Measurements from ENCODE around the gene MFSD12.

MFSD12 gene

GRCh38 chr19:3506384-3507340 is 50.7 kb downstream of the MFSD12 start:
- Mint-ChIP-seq H3K36me3 (ENCODE audit: low read depth) (peaks cover 12% of the 10 kb centered on the region), H3K9me3 (no peaks in the 10 kb centered on the region), H3K4me3 (peak overlapping the region; percentile 88), H3K27me3 (no peaks in the 10 kb centered on the region), H3K4me1 (ENCODE audit: low read depth) (peaks cover 48% of the 10 kb centered on the region), H3K27ac (peak overlapping the region; percentile 82)

GRCh38 chr19:3505598-3506383 is 51.6 kb downstream of the MFSD12 start, which contains the start of gene FZR1:
Gene FZR1 (plus strand): TSS chr19:3506311. CDS start chr19:3522990, 16,679 bp downstream.
- Mint-ChIP-seq H3K27me3 (no peaks in the 10 kb centered on the region), H3K36me3 (ENCODE audit: low read depth) (peaks cover 12% of the 10 kb centered on the region), H3K9me3 (no peaks in the 10 kb centered on the region), H3K4me3 (peak within 1 kb of the TSS; percentile 94), H3K27ac (peak within 1 kb of the TSS; percentile 95), H3K4me1 (ENCODE audit: low read depth) (peaks cover 53% of the 10 kb centered on the region)

- Mint-ChIP-seq H3K27ac (no peak overlapping the region), H3K4me3 (peak overlapping the region; percentile 94), H3K4me1 (ENCODE audit: low read depth) (peaks cover 53% of the 10 kb centered on the region), H3K27me3 (no peaks in the 10 kb centered on the region), H3K9me3 (no peaks in the 10 kb centered on the region), H3K36me3 (ENCODE audit: low read depth) (peaks cover 11% of the 10 kb centered on the region)
These were observed 52.7 kb downstream of the MFSD12 start for GRCh38 chr19:3504735-3505134.

GRCh38 chr19:3503036-3503572 is 54.3 kb downstream of the MFSD12 start:
- H3K27ac Mint-ChIP-seq = no peak overlapping the region
- no peaks in the 10 kb centered on the region for H3K9me3 Mint-ChIP-seq
- no peaks in the 10 kb centered on the region for H3K27me3 Mint-ChIP-seq
- peaks cover 3% of the 10 kb centered on the region for H3K36me3 Mint-ChIP-seq (ENCODE audit: low read depth)
- no peak overlapping the region for H3K4me3 Mint-ChIP-seq
- peaks cover 44% of the 10 kb centered on the region for H3K4me1 Mint-ChIP-seq (ENCODE audit: low read depth)

- Mint-ChIP-seq H3K36me3 (ENCODE audit: low read depth) (peaks cover 13% of the 10 kb centered on the region), H3K27ac (no peak overlapping the region), H3K4me1 (ENCODE audit: low read depth) (peaks cover 37% of the 10 kb centered on the region), H3K9me3 (no peaks in the 10 kb centered on the region), H3K27me3 (no peaks in the 10 kb centered on the region), H3K4me3 (no peak overlapping the region)
These were observed 55.6 kb downstream of the MFSD12 start for GRCh38 chr19:3501780-3502179.

- Mint-ChIP-seq H3K4me1 (ENCODE audit: low read depth) (peaks cover 33% of the 10 kb centered on the region), H3K4me3 (peak within 1 kb of the TSS; percentile 92), H3K27ac (peak within 1 kb of the TSS; percentile 98), H3K36me3 (ENCODE audit: low read depth) (peaks cover 18% of the 10 kb centered on the region), H3K27me3 (no peaks in the 10 kb centered on the region), H3K9me3 (no peaks in the 10 kb centered on the region)
These were observed 56.8 kb downstream of the MFSD12 start, which contains the start of gene DOHH for GRCh38 chr19:3500429-3501101. Gene DOHH (minus strand): TSS chr19:3500674. CDS start chr19:3496814, 3,860 bp downstream.

- no peaks in the 10 kb centered on the region for H3K27me3 Mint-ChIP-seq
- H3K9me3 Mint-ChIP-seq = no peaks in the 10 kb centered on the region
- peaks cover 34% of the 10 kb centered on the region for H3K4me1 Mint-ChIP-seq (ENCODE audit: low read depth)
- H3K27ac Mint-ChIP-seq = peak overlapping the region; percentile 98
- H3K36me3 Mint-ChIP-seq (ENCODE audit: low read depth) = peaks cover 22% of the 10 kb centered on the region
- H3K4me3 Mint-ChIP-seq = peak overlapping the region; percentile 92
These were observed 57.5 kb downstream of the MFSD12 start for GRCh38 chr19:3499738-3500428.

- H3K4me3 Mint-ChIP-seq = no peak overlapping the region
- H3K27me3 Mint-ChIP-seq = no peaks in the 10 kb centered on the region
- H3K27ac Mint-ChIP-seq = no peak overlapping the region
- H3K9me3 Mint-ChIP-seq = no peaks in the 10 kb centered on the region
- H3K4me1 Mint-ChIP-seq (ENCODE audit: low read depth) = peaks cover 40% of the 10 kb centered on the region
- peaks cover 26% of the 10 kb centered on the region for H3K36me3 Mint-ChIP-seq (ENCODE audit: low read depth)
These were observed 59.4 kb downstream of the MFSD12 start for GRCh38 chr19:3497757-3498520.

GRCh38 chr19:3496392-3497273 is 60.8 kb downstream of the MFSD12 start:
- H3K27ac Mint-ChIP-seq = no peak overlapping the region
- peaks cover 40% of the 10 kb centered on the region for H3K4me1 Mint-ChIP-seq (ENCODE audit: low read depth)
- H3K4me3 Mint-ChIP-seq = no peak overlapping the region
- H3K36me3 Mint-ChIP-seq (ENCODE audit: low read depth) = peaks cover 26% of the 10 kb centered on the region
- H3K9me3 Mint-ChIP-seq = no peaks in the 10 kb centered on the region
- H3K27me3 Mint-ChIP-seq = no peaks in the 10 kb centered on the region

GRCh38 chr19:3494559-3494958 is 62.8 kb downstream of the MFSD12 start:
- peaks cover 23% of the 10 kb centered on the region for H3K36me3 Mint-ChIP-seq (ENCODE audit: low read depth)
- H3K27me3 Mint-ChIP-seq = no peaks in the 10 kb centered on the region
- H3K27ac Mint-ChIP-seq = no peak overlapping the region
- peaks cover 25% of the 10 kb centered on the region for H3K4me1 Mint-ChIP-seq (ENCODE audit: low read depth)
- H3K4me3 Mint-ChIP-seq = no peak overlapping the region
- H3K9me3 Mint-ChIP-seq = no peaks in the 10 kb centered on the region

Data from stimulated activated naive CD8-positive, alpha-beta T cell treated with anti-CD3 and anti-CD28 coated beads, Interleukin-15, Interleukin-2, amounts not matched to agents 100 ng/mL and 50 ng/mL, for 24 hours (primary cell).